ES-I3 (cell line): ENCODE measurements around the gene TMX3.
A peak's percentile ranks its signal among the peaks of the same experiment; 100 is the strongest.

Experiments used
- H3K36me3 ChIP-seq: 2 replicates; pipeline ENCODE4 v1.6.1; 2013; ENCODE audit warnings: mild to moderate bottlenecking, low read length, control low read depth, moderate library complexity; ENCODE audit not compliant: insufficient read depth
- H3K4me1 ChIP-seq: 2 replicates; pipeline ENCODE4 v1.6.1; 2013; ENCODE audit warnings: mild to moderate bottlenecking, control low read depth, low read length; ENCODE audit not compliant: insufficient read depth
- H3K9ac ChIP-seq: 2 replicates; pipeline ENCODE4 v1.6.1; 2013; ENCODE audit warnings: low read depth, mild to moderate bottlenecking, low read length, moderate library complexity
- H3K9me3 ChIP-seq: 2 replicates; pipeline ENCODE4 v1.6.1; 2013; ENCODE audit warnings: mild to moderate bottlenecking, low read length, moderate library complexity; ENCODE audit not compliant: control insufficient read depth, insufficient read depth

The TMX3 gene

DNA sequence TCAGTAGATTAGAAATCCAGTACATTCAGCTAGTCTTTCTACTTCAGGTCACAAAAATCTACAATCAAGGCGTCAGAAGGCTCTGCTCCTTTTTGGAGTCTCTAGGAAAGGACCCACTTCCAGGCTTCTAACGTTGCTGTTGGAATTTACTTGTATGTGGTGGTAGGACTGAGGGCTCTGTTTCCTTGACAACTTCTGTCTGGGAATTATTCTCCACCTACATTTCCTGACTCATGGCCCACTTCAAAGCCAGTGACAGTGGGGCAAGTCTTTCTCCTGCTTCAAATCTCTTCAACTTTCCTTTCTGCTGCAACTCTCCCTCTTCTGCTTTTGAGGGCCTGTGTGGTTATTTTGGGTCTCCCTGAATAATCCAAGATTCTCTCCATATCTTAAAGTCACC lies 10.4 kb upstream of the TMX3 start:
- H3K9ac ChIP-seq = no peak overlapping the region
- H3K36me3 ChIP-seq = no peaks in the 10 kb centered on the region
- no peaks in the 10 kb centered on the region for H3K4me1 ChIP-seq
- no peaks in the 10 kb centered on the region; the same call in none of the 2 replicates for H3K9me3 ChIP-seq

DNA sequence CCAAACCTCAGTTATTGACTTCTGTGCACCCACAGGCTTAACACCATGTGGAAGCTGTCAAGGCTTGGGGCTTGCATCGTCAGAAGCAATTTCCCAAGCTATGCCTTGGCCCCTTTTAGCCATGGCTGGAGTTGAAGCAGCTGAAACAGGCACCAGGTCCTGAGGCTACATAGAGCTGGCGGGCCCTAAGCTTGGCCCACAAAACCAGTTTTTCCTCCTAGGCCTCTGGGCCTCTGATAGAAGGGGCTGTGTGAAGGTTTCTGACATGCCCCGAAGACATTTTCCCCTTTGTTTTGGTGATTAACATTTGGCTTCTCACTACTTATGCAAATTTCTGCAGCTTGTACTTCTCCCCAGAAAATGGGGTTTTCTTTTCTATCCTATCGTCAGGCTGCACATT lies 9.1 kb upstream of the TMX3 start:
- no peak overlapping the region for H3K9ac ChIP-seq
- no peaks in the 10 kb centered on the region; the same call in none of the 2 replicates for H3K9me3 ChIP-seq
- H3K4me1 ChIP-seq = no peaks in the 10 kb centered on the region
- H3K36me3 ChIP-seq = no peaks in the 10 kb centered on the region

- Histone ChIP-seq H3K4me1 (no peaks in the 10 kb centered on the region), H3K9ac (no peak overlapping the region), H3K36me3 (no peaks in the 10 kb centered on the region), H3K9me3 (no peaks in the 10 kb centered on the region; the same call in none of the 2 replicates)
These were observed 8.6 kb upstream of the TMX3 start for GRCh38 chr18:68723539-68723938.

DNA sequence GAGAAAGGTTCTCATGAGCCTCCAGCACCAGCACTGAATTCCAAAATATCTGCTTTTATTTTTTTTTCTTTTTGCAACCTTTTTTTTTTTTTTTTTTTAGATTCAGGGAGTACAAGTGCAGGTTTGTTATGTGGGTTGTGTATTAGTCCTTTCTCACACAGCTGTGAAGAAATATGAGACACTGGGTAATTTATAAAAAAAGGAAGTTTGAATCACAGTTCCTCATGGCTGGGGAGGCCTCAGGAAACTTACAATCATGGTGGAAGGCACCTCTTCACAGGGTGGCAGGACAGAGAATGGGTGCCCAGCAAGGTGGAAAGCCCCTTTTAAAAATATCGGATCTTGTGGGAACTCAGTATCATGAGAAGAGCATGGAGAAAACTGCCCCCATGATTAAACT lies 7.9 kb upstream of the TMX3 start:
- H3K36me3 ChIP-seq = no peaks in the 10 kb centered on the region
- H3K4me1 ChIP-seq = no peaks in the 10 kb centered on the region
- no peaks in the 10 kb centered on the region; the same call in none of the 2 replicates for H3K9me3 ChIP-seq
- H3K9ac ChIP-seq = no peak overlapping the region

- Histone ChIP-seq H3K9me3 (no peaks in the 10 kb centered on the region; the same call in none of the 2 replicates), H3K4me1 (no peaks in the 10 kb centered on the region), H3K36me3 (no peaks in the 10 kb centered on the region), H3K9ac (no peak overlapping the region)
These were observed 7.0 kb upstream of the TMX3 start for GRCh38 chr18:68721681-68722583.

DNA sequence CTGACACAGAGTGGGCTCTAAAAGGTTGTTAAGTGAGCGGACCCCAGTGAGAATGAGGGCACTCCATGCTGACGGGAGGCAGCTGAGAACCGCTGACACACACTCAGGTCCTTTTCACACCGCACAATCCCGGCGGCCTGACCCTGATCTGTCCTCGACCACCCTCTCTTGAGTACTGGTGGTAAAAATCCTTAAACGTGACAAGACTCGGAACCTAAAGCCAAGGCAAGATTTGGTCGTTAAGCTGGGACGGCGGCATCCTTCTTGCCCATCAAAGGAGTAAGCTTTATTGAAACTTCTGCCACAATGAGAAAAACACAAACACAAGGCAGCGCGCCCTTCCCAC lies 569 bp downstream of the TMX3 start:
- H3K9me3 ChIP-seq = no peaks in the 10 kb centered on the region
- H3K4me1 ChIP-seq = peaks cover 3% of the 10 kb centered on the region; the same call in 1 of the 2 replicates
- H3K9ac ChIP-seq = peak overlapping the region; percentile 90
- H3K36me3 ChIP-seq = peaks cover 8% of the 10 kb centered on the region

DNA sequence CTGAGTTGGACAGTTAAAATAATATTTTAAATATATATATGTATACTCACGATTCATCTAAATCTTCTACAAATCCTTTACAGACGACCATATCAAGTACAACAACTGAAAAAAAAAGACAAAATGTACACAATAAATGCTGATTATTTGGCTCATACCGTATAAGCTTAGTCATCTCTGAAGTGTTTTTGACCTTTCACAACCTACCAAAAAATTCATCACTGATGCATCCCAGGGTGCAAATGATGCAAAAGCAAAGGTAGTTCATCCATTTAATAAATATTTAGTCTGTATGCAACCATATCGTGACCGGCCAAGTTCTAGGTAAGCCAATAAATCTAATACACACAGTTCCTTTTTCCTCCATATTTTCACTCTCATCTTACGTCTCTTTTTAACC lies 1.1 kb downstream of the TMX3 start:
- H3K36me3 ChIP-seq = peaks cover 8% of the 10 kb centered on the region
- H3K4me1 ChIP-seq = peaks cover 3% of the 10 kb centered on the region; the same call in 1 of the 2 replicates
- H3K9me3 ChIP-seq = no peaks in the 10 kb centered on the region
- H3K9ac ChIP-seq = peak overlapping the region; percentile 90

DNA sequence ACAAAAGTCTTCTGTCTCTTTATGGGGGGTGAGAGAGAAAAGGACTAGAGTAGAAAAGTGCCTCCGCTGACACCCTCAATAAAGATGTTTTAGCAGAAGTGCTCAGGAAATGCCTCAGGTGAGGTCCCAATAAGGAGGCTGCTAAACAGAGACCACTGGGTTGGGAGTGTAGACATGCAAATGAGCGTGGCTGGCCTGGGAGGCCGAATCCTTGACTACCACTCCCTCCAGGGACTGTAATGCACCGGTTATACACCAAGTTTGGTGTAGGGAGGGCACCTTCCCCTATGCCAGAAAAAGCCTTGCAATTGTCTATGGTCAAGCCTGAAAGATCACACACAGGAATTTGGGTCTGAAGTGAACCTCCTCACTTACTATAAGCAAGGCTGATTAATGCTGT lies 1.8 kb downstream of the TMX3 start:
- peaks cover 8% of the 10 kb centered on the region for H3K36me3 ChIP-seq
- no peak overlapping the region for H3K9ac ChIP-seq
- H3K4me1 ChIP-seq = peaks cover 3% of the 10 kb centered on the region; the same call in 1 of the 2 replicates
- H3K9me3 ChIP-seq = no peaks in the 10 kb centered on the region

DNA sequence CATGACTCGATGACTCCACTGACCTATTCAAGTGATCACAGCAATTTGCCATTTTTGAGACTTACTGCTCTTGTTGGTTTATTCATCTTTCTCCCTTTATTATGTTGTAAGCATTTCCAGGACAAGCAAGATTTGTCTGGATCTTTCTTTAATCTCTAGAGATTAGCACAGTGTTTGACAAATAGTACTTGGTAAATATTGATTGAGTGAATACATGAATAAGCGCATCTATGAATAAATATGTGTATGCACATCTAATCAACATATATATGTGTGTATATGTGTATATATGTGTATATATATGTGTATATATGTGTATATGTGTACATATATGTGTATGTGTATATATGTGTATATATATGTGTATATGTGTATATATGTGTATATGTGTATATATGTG lies 7.3 kb downstream of the TMX3 start:
- Histone ChIP-seq H3K9me3 (no peaks in the 10 kb centered on the region), H3K4me1 (no peaks in the 10 kb centered on the region), H3K36me3 (peaks cover 8% of the 10 kb centered on the region), H3K9ac (no peak overlapping the region)

DNA sequence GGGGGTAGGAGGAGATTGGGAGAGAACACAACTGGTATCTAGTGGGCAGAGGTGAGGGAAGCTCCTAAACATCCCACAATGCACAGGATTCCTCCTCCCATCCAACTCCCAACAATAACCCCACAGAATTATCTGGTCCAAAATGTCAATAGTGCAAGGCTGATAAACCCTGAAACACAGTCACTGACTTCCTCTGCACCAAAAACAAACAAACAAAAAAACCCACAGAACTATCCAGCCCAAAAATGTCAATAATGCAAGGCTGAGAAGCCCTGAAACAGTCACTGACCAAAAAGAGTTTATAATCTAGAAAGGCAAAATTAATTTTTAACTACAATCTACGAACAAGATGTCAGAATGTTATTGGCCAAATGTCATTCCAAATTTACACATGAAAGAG lies 9.8 kb downstream of the TMX3 start:
- no peak overlapping the region for H3K9ac ChIP-seq
- H3K9me3 ChIP-seq = no peaks in the 10 kb centered on the region
- H3K4me1 ChIP-seq = no peaks in the 10 kb centered on the region
- no peaks in the 10 kb centered on the region; the same call in 1 of the 2 replicates for H3K36me3 ChIP-seq

DNA sequence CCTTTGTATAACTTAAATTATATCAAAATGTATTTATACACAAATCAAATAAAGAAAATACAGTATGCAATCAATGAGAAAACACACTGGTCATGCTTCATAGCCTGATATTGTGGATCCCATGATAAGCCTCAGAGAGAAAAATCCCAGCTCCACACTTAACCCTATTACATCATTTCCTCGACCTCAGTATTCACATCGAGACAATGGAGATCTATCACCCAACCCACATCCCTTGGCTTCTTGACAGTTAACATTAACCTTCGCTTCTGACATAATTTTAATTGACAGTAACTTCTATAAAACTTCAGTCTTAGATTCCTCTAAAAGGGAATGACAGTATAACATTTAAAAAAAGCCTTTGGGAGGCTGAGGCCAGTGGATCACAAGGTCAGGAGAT lies 11.6 kb downstream of the TMX3 start:
- Histone ChIP-seq H3K4me1 (no peaks in the 10 kb centered on the region), H3K36me3 (no peaks in the 10 kb centered on the region), H3K9me3 (no peaks in the 10 kb centered on the region), H3K9ac (no peak overlapping the region)

DNA sequence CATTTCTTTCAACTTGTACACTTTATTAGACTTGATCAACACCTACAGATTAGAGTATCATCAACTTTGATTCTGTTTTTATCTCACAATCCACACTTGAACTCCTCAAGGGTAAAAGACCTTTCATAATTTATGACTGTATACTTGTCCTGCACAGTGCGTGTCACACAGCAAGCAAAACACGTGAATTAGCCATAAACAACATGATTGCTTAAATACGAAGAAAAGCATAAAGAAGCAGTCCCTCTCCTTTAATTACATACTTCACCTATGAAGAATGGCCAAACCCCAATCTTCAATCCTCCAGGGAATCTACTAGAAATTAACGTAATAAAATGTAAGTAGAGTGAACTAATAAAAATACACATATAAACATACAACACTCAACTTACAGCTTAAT lies 13.6 kb downstream of the TMX3 start:
- Histone ChIP-seq H3K9ac (no peak overlapping the region), H3K36me3 (no peaks in the 10 kb centered on the region), H3K9me3 (no peaks in the 10 kb centered on the region), H3K4me1 (no peaks in the 10 kb centered on the region)

DNA sequence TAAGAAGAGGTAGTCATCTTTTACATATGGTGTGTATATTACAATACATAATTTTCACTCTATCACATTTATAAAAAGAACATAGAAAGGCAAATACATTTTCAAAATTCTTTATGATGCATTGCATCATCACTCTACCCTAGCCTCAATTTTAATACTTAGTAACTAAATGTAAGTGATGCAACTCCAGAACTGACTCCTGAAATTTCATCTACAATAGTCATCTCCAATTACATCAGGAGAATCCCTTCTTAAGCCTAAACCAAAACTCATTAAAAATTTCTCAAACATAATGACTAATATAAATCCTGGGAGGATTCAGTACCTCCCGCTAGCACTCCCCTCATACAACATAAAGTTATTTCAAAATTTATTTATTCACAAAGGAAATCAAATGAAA lies 15.9 kb downstream of the TMX3 start:
- peaks cover 6% of the 10 kb centered on the region; the same call in 1 of the 2 replicates for H3K36me3 ChIP-seq
- no peaks in the 10 kb centered on the region for H3K9me3 ChIP-seq
- no peaks in the 10 kb centered on the region for H3K4me1 ChIP-seq
- no peak overlapping the region for H3K9ac ChIP-seq

GRCh38 chr18:68696937-68697336 lies 18.0 kb downstream of the TMX3 start:
- H3K4me1 ChIP-seq = no peaks in the 10 kb centered on the region
- no peaks in the 10 kb centered on the region for H3K9me3 ChIP-seq
- peaks cover 13% of the 10 kb centered on the region for H3K36me3 ChIP-seq
- no peak overlapping the region for H3K9ac ChIP-seq

- Histone ChIP-seq H3K9me3 (no peaks in the 10 kb centered on the region), H3K9ac (no peak overlapping the region), H3K4me1 (no peaks in the 10 kb centered on the region), H3K36me3 (peaks cover 13% of the 10 kb centered on the region)
These were observed 20.6 kb downstream of the TMX3 start for GRCh38 chr18:68694316-68694715.
